ENCODE measurements around the gene ARL6IP4.

Gene ARL6IP4

DNA sequence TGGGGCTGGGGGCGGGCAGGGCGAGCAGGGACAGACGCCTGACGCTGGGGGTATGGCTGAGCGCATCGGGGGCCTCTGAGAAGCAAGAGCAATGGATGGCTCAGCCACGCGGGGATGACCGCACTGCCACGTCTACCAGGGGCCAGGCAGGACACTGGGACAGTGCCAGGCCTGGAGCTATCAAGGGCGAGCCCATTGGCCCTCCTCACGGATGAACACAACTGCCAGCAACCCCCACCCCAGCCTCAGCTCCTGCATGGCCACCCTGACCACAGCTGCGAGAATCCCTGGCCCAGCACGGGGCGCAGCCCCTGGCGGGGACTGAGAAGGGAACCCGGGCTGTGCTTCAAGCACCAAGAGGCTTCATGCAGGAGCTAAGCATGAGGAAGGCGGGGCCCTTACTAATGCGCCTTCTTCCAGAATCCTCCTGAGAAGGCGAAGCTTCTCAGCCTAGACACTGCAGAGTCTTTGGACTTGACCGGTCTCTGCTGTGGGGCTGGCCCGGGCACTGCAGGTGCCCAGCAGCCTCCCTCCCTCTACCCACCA is 9.5 kb downstream of the ARL6IP4 start:
- no peak for DNase-seq

- DNase-seq: no peak
These were observed 10.1 kb downstream of the ARL6IP4 start for GRCh38 chr12:122990561-122990960.

DNA sequence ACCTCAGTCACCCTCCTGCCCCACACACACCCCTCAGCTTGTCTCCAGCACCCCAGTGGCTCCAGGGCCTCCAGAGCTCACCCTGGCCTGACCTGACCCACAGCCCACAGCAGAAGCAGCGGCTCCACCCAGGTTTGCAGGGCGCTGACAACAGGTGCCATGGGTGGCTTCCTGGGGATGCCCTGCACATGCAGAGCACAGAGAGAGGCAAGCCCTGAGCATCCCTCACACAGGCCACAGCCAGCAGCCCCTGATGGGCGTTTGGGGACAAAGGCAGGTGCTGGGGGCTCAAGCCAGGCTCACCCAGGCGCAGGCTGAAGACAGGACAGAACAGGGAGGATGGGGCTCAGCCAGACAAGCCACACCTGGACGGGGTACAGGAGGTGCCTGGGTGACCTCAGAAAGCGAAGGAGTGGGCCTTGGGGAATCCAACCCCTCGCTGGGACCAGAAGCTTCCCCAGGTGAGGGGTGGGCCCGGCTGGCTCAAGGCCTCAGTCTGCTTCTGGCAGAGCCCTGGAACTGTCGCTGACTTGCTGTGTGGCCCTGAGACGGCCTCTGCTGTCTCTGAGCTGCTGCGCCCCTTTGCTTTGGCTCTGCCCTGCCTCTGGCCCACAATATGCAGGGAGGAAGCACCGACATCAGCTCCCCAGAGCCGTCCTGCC is 10.6 kb downstream of the ARL6IP4 start:
- no peak for DNase-seq

DNA sequence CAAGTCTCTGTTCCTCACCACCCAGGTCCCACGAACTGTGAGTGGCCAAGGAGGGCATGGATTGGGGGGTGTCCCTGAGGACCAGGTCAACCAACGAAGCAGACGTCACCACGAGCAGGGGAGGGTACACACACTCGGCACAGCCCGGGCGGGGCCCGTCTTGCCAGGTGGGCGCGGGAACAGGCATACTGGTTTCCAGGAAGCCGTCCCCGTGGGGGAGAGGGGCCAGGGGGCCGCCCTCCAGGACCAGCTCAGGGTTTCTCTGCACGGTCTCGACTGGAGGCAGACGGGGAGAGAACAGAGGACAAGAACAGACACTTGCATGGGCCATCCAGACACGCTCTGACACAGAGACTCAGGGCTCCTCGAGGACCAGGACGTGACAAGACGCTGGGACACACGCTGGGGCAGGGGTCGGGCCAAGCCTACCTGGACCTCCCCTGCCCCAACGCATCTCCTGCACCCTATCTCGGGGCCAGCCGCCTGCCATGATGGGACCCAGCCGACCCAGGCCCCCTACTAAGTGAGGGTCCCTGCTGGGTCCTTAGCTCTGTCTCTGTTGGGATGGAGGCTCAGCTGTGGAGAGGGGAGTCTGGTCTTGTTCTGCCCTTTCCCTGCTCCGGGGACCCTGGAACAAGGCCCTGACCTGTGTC is 11.3 kb downstream of the ARL6IP4 start:
- DNase-seq: no peak

DNA sequence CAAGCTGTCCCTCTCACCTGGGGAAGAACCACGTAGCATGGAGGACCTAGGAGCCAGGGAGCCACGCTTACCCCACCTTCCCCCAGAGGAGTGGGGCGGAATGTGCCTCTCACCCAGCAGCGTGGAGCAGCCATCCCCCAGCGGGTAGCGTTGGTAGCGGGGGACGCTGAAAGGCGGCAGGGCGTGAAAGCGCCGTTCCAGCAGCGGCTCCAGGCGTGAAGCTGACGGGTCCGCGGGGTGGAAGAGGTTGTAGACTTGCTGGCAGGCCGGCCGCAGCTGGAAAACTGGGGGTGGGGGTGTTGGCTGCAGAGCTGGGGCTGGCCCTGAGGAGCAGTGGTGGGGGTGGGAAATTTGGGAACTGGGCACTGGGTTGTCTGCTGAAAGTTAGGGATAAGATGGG is 11.9 kb downstream of the ARL6IP4 start:
- DNase-seq: no peak

- no peak for DNase-seq
These were observed 13.7 kb downstream of the ARL6IP4 start for GRCh38 chr12:122994140-122994675.

DNA sequence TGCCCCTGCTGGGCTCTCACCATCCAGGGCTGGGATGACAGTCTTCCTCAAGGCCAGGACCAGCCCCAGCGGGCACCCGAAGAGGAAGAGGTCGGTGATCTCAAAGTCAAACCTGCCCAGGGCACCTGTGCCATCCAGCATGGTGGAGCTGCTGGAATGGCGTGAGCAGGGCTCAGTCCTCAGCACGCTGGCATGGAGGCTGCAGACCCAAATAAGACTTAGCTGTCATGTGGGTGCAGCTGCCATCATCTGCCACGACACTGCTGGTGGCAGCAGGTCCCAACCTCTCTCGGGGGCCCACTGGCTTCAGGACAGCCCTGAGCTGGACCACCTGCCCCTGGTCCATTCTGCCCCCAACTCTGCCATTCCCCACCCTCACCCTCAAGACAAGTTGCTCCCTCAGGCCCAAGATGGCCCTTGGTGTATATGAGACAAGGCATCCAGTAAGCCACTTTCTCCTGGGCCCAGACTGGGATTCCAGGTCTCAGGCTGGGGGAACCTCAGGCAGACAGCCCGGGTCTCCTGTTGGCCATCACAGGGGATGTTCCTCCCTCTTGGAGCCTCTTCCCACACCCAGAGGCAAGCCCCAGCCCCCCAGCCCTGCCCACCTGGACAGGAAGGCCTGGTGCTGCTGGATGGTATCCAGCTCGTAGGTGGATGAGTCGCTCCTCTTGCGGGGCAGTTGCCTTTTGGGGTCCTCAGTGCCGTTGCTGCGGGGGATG is 14.5 kb downstream of the ARL6IP4 start:
- DNase-seq: no peak

- peak in 10 of 58 donors; percentile 2 to 36 (median 18) for DNase-seq
These were observed 15.2 kb downstream of the ARL6IP4 start for GRCh38 chr12:122995503-122996187.

- no peak for DNase-seq
These were observed 15.7 kb downstream of the ARL6IP4 start for GRCh38 chr12:122996188-122996601.

- DNase-seq: no peak
These were observed 16.3 kb downstream of the ARL6IP4 start for GRCh38 chr12:122996621-122997342.

GRCh38 chr12:122997343-122998250 is 17.1 kb downstream of the ARL6IP4 start:
- no peak for DNase-seq

DNA sequence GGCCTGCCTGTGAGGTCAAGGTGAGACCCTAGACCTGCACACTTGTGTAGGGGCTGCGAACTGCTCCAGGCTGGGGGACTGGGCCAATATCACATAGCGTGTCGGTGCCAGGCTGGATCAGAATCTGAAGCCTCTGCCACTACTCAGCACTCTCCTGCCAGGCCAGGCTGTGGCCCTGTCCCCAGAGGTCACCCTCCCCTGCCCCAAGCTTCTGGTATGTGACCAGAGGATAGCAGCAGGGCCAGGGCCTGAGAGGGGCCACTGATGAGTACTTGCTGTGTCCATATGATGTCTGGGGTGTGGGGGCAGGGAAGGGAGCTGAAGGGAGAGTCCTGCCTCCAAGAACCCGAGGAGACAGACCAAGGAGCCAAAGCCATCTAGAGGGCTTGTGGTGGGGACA is 17.8 kb downstream of the ARL6IP4 start:
- DNase-seq: no peak

DNA sequence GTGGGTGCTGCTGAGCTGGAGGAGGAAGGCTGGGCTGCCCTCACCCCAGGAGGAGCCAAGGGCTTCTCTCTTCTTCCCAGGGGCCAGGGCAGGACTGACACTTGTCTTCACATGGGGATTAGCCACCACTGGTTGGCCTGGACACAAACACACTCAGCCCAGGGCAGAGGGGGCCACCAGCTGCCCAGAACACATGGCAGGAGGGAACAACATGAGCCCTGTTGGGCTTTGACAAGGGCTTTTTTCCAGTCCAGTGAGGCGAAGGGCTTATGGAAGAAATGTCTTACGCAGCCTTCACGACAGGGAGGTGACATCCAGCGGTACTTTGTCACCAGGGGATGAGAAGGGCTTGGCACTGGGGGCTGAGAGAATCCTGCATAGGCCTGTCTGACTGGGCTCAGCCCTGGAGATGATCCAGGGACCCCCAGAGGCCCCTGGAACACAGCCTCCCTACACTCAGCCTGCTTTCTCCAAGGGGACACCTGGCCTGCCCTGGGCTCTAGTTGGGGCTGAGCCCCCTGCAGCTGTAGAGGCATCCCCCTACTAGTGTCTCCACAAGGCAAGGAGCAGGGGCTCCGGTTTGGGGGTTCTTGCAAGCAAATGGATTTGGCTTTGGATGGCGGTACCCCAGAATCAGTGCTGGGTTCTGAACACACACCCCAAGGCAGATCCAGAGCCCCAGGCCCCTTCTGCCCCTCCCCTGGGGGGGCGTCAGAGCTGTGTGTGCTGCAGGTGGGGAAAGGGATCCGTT is 18.9 kb downstream of the ARL6IP4 start:
- peak in 21 of 58 donors; percentile 4 to 55 (median 24) for DNase-seq

GRCh38 chr12:122999986-123000420 is 19.5 kb downstream of the ARL6IP4 start:
- no peak for DNase-seq

DNA sequence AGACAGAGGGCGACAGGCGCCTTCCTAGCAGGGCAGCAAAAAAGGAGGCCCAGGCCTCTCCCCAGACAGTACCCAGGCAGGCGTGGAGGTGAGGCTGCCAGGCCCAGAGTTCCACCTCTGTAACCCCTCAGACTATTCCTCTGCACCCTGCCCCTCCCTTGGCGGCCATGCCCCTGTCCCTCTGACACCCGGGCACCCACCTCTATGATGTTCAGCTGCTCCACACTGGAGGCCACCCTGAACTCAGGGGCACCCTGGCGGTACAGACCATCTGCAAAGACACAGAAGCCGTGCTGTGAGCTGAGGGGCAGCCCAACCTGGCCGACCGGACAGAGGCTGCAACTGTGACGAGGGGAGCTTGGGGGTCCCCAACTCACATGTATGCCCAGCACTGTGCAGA is 20.1 kb downstream of the ARL6IP4 start:
- no peak for DNase-seq

GRCh38 chr12:123001464-123001863 is 21.0 kb downstream of the ARL6IP4 start:
- DNase-seq: no peak

GRCh38 chr12:123003257-123003656 is 22.8 kb downstream of the ARL6IP4 start:
- DNase-seq: no peak

DNA sequence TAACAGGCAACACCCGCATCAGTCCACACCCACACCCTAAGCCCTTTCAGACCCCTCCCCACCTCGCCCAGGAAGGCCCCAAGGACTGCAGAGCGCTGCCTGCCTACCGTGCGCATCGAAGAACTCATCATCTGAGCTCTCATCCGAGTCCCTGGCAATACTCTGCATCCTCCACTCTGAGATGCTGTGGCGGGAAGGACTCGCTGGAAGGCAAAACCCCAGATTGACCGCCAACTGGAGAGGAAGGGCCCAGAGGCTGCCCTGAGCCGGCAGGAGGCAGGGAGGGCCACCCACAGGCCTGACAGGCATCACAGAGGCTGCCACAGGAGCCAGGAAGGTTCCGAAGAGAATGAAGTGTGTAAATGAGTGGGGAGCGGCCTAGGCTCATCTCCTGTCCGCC is 23.8 kb downstream of the ARL6IP4 start:
- DNase-seq: no peak
